Stimulated activated CD4-positive, alpha-beta T cell treated with anti-CD3 and anti-CD28 coated beads, Interleukin-15, amount 100 ng/mL, for 1 hour (primary cell): ENCODE results near the gene C17orf113.

Experiments
- DNase-seq, 2 donors: peaks; one replicate each; pipeline ENCODE4 v3.0.0-alpha.2; 2020; ENCODE audit warnings: low read depth in 1 of 2, low spot score in 1 of 2

C17orf113 gene

GRCh38 chr17:42050393-42051012 is at the start of gene C17orf113:
Gene C17orf113 (minus strand): TSS chr17:42050601. CDS start chr17:42043376, 7,225 bp downstream.
- DNase-seq: peak; percentile 6 to 20

- DNase-seq: no peak
Measured at GRCh38 chr17:42098730-42099399, 48.5 kb upstream of the C17orf113 start.

- peak in 1 of 2 donors; percentile 50 for DNase-seq
Measured at GRCh38 chr17:42097691-42098631, 47.6 kb upstream of the C17orf113 start, which contains the start of gene ZNF385C. Gene ZNF385C (minus strand): TSS chr17:42098473. CDS start chr17:42063056, 35,417 bp downstream.

GRCh38 chr17:42096360-42097111 is 46.1 kb upstream of the C17orf113 start:
- no peak for DNase-seq

GRCh38 chr17:42094375-42095069 is 44.1 kb upstream of the C17orf113 start:
- DNase-seq: no peak

- DNase-seq: no peak
Measured at GRCh38 chr17:42092939-42093338, 42.5 kb upstream of the C17orf113 start.

- no peak for DNase-seq
Measured at GRCh38 chr17:42090964-42091790, 40.8 kb upstream of the C17orf113 start.

GRCh38 chr17:42088736-42089135 is 38.3 kb upstream of the C17orf113 start:
- no peak for DNase-seq

- no peak for DNase-seq
Measured at GRCh38 chr17:42087736-42088705, 37.6 kb upstream of the C17orf113 start.

GRCh38 chr17:42087042-42087701 is 36.8 kb upstream of the C17orf113 start:
- DNase-seq: no peak

- DNase-seq: no peak
Measured at GRCh38 chr17:42081516-42082129, 31.2 kb upstream of the C17orf113 start.

- no peak for DNase-seq
Measured at GRCh38 chr17:42079541-42079940, 29.1 kb upstream of the C17orf113 start.

GRCh38 chr17:42078396-42079043 is 28.1 kb upstream of the C17orf113 start:
- no peak for DNase-seq

- DNase-seq: no peak
Measured at GRCh38 chr17:42077755-42078154, 27.4 kb upstream of the C17orf113 start.

- no peak for DNase-seq
Measured at GRCh38 chr17:42076797-42077559, 26.6 kb upstream of the C17orf113 start.

GRCh38 chr17:42075789-42076188 is 25.4 kb upstream of the C17orf113 start:
- no peak for DNase-seq
